WTC11 (cell line): ENCODE measurements around the gene MRPS15. TPM values are rescaled to one million over a fixed set of nuclear protein-coding genes. Genes with fewer than 3 reads are reported as not detected.

Experiments used
- ATAC-seq: fragments of 200-7000 bp; cut with Tn5 transposase; 2 replicates; pipeline ENCODE4 v1.10.0; 2021; ENCODE audit warnings: mild to moderate bottlenecking, moderate library complexity
- CTCF ChIA-PET: fragments of 300-600 bp; sonication (Branson Sonifier 250); formaldehyde crosslinking; loops from one replicate; lab custom pipeline; 2021; ENCODE audit warnings: antibody characterized with exemption; lab: Charles Lee
- POLR2A ChIA-PET: fragments of 350-600 bp; sonication (Branson Sonifier 250); formaldehyde crosslinking; loops from one replicate; lab custom pipeline; 2021; ENCODE audit warnings: antibody characterized with exemption; lab: Charles Lee
- DNase-seq: peaks from one replicate; pipeline ENCODE4 v3.0.0; 2021; ENCODE audit warnings: low spot score
- H3K27ac Mint-ChIP-seq: 2 replicates; pipeline ENCODE4 v1.8.0; 2021; ENCODE audit warnings: mixed read lengths
- H3K27me3 Mint-ChIP-seq: 2 replicates; pipeline ENCODE4 v1.8.0; 2021; ENCODE audit warnings: low read depth, mild to moderate bottlenecking, moderate library complexity, mixed read lengths
- H3K36me3 Mint-ChIP-seq: 2 replicates; pipeline ENCODE4 v1.8.0; 2021; ENCODE audit warnings: mixed read lengths
- H3K4me1 Mint-ChIP-seq: 2 replicates; pipeline ENCODE4 v1.8.0; 2022; ENCODE audit warnings: mixed read lengths
- H3K4me3 Mint-ChIP-seq: 2 replicates; pipeline ENCODE4 v1.8.0; 2021; ENCODE audit warnings: mild to moderate bottlenecking, moderate library complexity, mixed read lengths
- H3K9me3 Mint-ChIP-seq: 2 replicates; pipeline ENCODE4 v1.8.0; 2021; ENCODE audit warnings: mixed read lengths
- AR ChIP-seq: fragments of 250-450 bp; sonication (Bioruptor Pico); IDR thresholded peaks from 2 replicates; pipeline ENCODE4 v1.9.0; 2021; ENCODE audit warnings: mild to moderate bottlenecking
- ARID4B ChIP-seq: sonication (generic); formaldehyde crosslinking; IDR thresholded peaks from 2 replicates; pipeline ENCODE4 v1.8.0; 2023; ENCODE audit warnings: missing genetic modification reagents, mild to moderate bottlenecking, borderline replicate concordance
- ATF1 ChIP-seq: sonication (generic); formaldehyde crosslinking; IDR thresholded peaks from 2 replicates; pipeline ENCODE4 v1.8.1; 2023; ENCODE audit warnings: mild to moderate bottlenecking, moderate library complexity, missing genetic modification reagents
- CREB1 ChIP-seq: sonication (generic); formaldehyde crosslinking; IDR thresholded peaks from 2 replicates; pipeline ENCODE4 v1.8.0; 2023; ENCODE audit warnings: mild to moderate bottlenecking, missing genetic modification reagents
- MAX ChIP-seq: sonication (generic); formaldehyde crosslinking; IDR thresholded peaks from 2 replicates; pipeline ENCODE4 v1.8.0; 2022; ENCODE audit warnings: mild to moderate bottlenecking, missing genetic modification reagents
- RELA ChIP-seq: sonication (generic); formaldehyde crosslinking; IDR thresholded peaks from 2 replicates; pipeline ENCODE4 v1.8.1; 2022; ENCODE audit warnings: missing genetic modification reagents, mild to moderate bottlenecking, borderline replicate concordance
- TEAD1 ChIP-seq: sonication (generic); formaldehyde crosslinking; IDR thresholded peaks from 2 replicates; pipeline ENCODE4 v1.8.0; 2022; ENCODE audit warnings: mild to moderate bottlenecking, missing genetic modification reagents
- USF2 ChIP-seq: sonication (generic); formaldehyde crosslinking; IDR thresholded peaks from 2 replicates; pipeline ENCODE4 v1.8.1; 2023; ENCODE audit warnings: mild to moderate bottlenecking, missing genetic modification reagents, moderate library complexity
- ZBTB43 ChIP-seq: sonication (generic); formaldehyde crosslinking; IDR thresholded peaks from 2 replicates; pipeline ENCODE4 v1.8.1; 2023; ENCODE audit warnings: mild to moderate bottlenecking, missing genetic modification reagents
- ZNF263 ChIP-seq: sonication (generic); formaldehyde crosslinking; IDR thresholded peaks from 2 replicates; pipeline ENCODE4 v1.8.1; 2022; ENCODE audit warnings: low read depth, mild to moderate bottlenecking, moderate library complexity, missing genetic modification reagents
- ZNF532 ChIP-seq: fragments of 250-450 bp; sonication (Bioruptor Pico); IDR thresholded peaks from 2 replicates; pipeline ENCODE4 v1.9.0; 2021; ENCODE audit warnings: mild to moderate bottlenecking, borderline replicate concordance
- total RNA-seq: library from RNA; stranded (reverse); gene quantifications from 3 replicates; pipeline ENCODE4 v1.2.3, GENCODE V29; 2021

The MRPS15 gene
- total RNA-seq, 1 experiment from 2014 or later, result 113 TPM

- DNase-seq (no peak), ATAC-seq (no peak)
- no peaks in the 10 kb centered on the region for H3K4me1 Mint-ChIP-seq
- ChIA-PET POLR2A (no interaction called here), CTCF (no interaction called here)
- no peak for TF ChIP-seq TEAD1 (CRISPR knock-in tag)
- TF ChIP-seq AR (CRISPR knock-in tag), result no peak
- TF ChIP-seq ATF1 (CRISPR knock-in tag), result no peak
- no peak for TF ChIP-seq ARID4B
- no peak for TF ChIP-seq CREB1
- no peak for TF ChIP-seq ZBTB43 (CRISPR knock-in tag)
- TF ChIP-seq MAX (CRISPR knock-in tag), result no peak
- no peak for TF ChIP-seq ZNF532
- no peak for TF ChIP-seq USF2 (CRISPR knock-in tag)
- no peak for TF ChIP-seq RELA
- TF ChIP-seq ZNF263 (CRISPR knock-in tag), result no peak
- H3K36me3 Mint-ChIP-seq, result peaks cover 50% of the 10 kb centered on the region
- H3K27me3 Mint-ChIP-seq, result no peaks in the 10 kb centered on the region
- H3K4me3 Mint-ChIP-seq, result no peak overlapping the region
- H3K27ac Mint-ChIP-seq, result no peak overlapping the region
- no peaks in the 10 kb centered on the region for H3K9me3 Mint-ChIP-seq
These were observed 6.5 kb downstream of the MRPS15 start for GRCh38 chr1:36457691-36458090.
